Measurements from ENCODE around the gene CNTLN.

CNTLN gene

GRCh38 chr9:17121264-17121663 lies 13.6 kb upstream of the CNTLN start:
- TF ChIP-seq CTCF (IDR thresholded peaks at IDR 0.05; ENCODE audit: insufficient read depth, missing control alignments): no peak
- FAIRE-seq (no peak), DNase-seq (ENCODE audit: insufficient read length, low spot score) (no peak)

GRCh38 chr9:17130291-17130690 lies 4.5 kb upstream of the CNTLN start:
- no peak for TF ChIP-seq CTCF (IDR thresholded peaks at IDR 0.05; ENCODE audit: insufficient read depth, missing control alignments)
- DNase-seq (ENCODE audit: insufficient read length, low spot score) (no peak), FAIRE-seq (no peak)

- no peak for DNase-seq (ENCODE audit: insufficient read length, low spot score)
- TF ChIP-seq CTCF (IDR thresholded peaks at IDR 0.05; ENCODE audit: insufficient read depth, missing control alignments): no peak
- FAIRE-seq: no peak
Measured at GRCh38 chr9:17130725-17131124, 4.1 kb upstream of the CNTLN start.

GRCh38 chr9:17131494-17131893 lies 3.3 kb upstream of the CNTLN start:
- FAIRE-seq (no peak), DNase-seq (ENCODE audit: insufficient read length, low spot score) (no peak)
- no peak for TF ChIP-seq CTCF (IDR thresholded peaks at IDR 0.05; ENCODE audit: insufficient read depth, missing control alignments)

- no peak for DNase-seq (ENCODE audit: insufficient read length, low spot score)
- TF ChIP-seq CTCF (IDR thresholded peaks at IDR 0.05; ENCODE audit: insufficient read depth, missing control alignments): no peak
- FAIRE-seq: peak; percentile 87
Measured at GRCh38 chr9:17135295-17136160, 688 bp downstream of the CNTLN start.

GRCh38 chr9:17137566-17137965 lies 2.7 kb downstream of the CNTLN start:
- TF ChIP-seq CTCF (IDR thresholded peaks at IDR 0.05; ENCODE audit: insufficient read depth, missing control alignments): no peak
- DNase-seq (ENCODE audit: insufficient read length, low spot score): no peak
- peak; percentile 56 for FAIRE-seq

- FAIRE-seq (no peak), DNase-seq (ENCODE audit: insufficient read length, low spot score) (no peak)
- TF ChIP-seq CTCF (IDR thresholded peaks at IDR 0.05; ENCODE audit: insufficient read depth, missing control alignments): no peak
Measured at GRCh38 chr9:17138503-17138902, 3.7 kb downstream of the CNTLN start.
